HepG2 (cell line): ENCODE results near the gene MXRA7. TPM values are rescaled to one million over a fixed set of nuclear protein-coding genes. Genes with fewer than 3 reads are reported as not detected.

Source experiments
- CHCHD3 ChIP-seq: sonication (generic); formaldehyde crosslinking; IDR thresholded peaks from 2 replicates; pipeline ENCODE4 v1.8.0; 2022; ENCODE audit warnings: mild to moderate bottlenecking, missing genetic modification reagents, moderate library complexity
- ESRRA ChIP-seq: sonication (generic); formaldehyde crosslinking; IDR thresholded peaks from 2 replicates; pipeline ENCODE4 v1.5.1; 2020; ENCODE audit warnings: mild to moderate bottlenecking, low read depth, missing genetic modification reagents
- HNRNPH1 ChIP-seq: fragments of 200-400 bp; formaldehyde crosslinking; optimal IDR thresholded peaks from 2 replicates; pipeline ENCODE3; 2017; ENCODE audit warnings: mild to moderate bottlenecking, low read depth, low read length
- HOXA7 ChIP-seq: sonication (generic); formaldehyde crosslinking; IDR thresholded peaks from 2 replicates; pipeline ENCODE4 v1.8.1; 2022; ENCODE audit warnings: mild to moderate bottlenecking, missing genetic modification reagents, moderate library complexity
- MBD4 ChIP-seq: IDR thresholded peaks from 2 replicates; pipeline ENCODE4 v1.6.1; 2012; ENCODE audit warnings: low read length, inconsistent platforms, borderline replicate concordance
- POLR2AphosphoS5 ChIP-seq: IDR thresholded peaks from 2 replicates; pipeline ENCODE4 v1.6.1; 2012; ENCODE audit warnings: low read depth, low read length
- ZNF256 ChIP-seq: sonication (generic); formaldehyde crosslinking; conservative IDR thresholded peaks from 2 replicates; pipeline ENCODE4 v1.4.0; 2020; ENCODE audit warnings: missing genetic modification reagents
- ZNF329 ChIP-seq: sonication (generic); formaldehyde crosslinking; IDR thresholded peaks from 2 replicates; pipeline ENCODE4 v1.9.0; 2021; ENCODE audit warnings: low read depth, mild to moderate bottlenecking, missing genetic modification reagents
- ZNF382 ChIP-seq: sonication (generic); formaldehyde crosslinking; IDR thresholded peaks from 2 replicates; pipeline ENCODE4 v1.5.0; 2020; ENCODE audit warnings: missing genetic modification reagents, mild to moderate bottlenecking, borderline replicate concordance
- ZNF598 ChIP-seq: sonication (generic); formaldehyde crosslinking; IDR thresholded peaks from 2 replicates; pipeline ENCODE4 v1.5.1; 2020; ENCODE audit warnings: mild to moderate bottlenecking, missing genetic modification reagents, borderline replicate concordance
- ZNF674 ChIP-seq: sonication (generic); formaldehyde crosslinking; IDR thresholded peaks from 2 replicates; pipeline ENCODE4 v1.5.0; 2020; ENCODE audit warnings: low read depth, mild to moderate bottlenecking, missing genetic modification reagents
- ZNF772 ChIP-seq: sonication (generic); formaldehyde crosslinking; IDR thresholded peaks from 2 replicates; pipeline ENCODE4 v1.5.0; 2020; ENCODE audit warnings: mild to moderate bottlenecking, missing genetic modification reagents
- ZNF782 ChIP-seq: sonication (generic); formaldehyde crosslinking; IDR thresholded peaks from 2 replicates; pipeline ENCODE4 v1.4.0; 2020; ENCODE audit warnings: missing genetic modification reagents, mild to moderate bottlenecking, borderline replicate concordance
- polyA plus RNA-seq, 8 experiments: library from polyadenylated mRNA; depleted of rRNA in 3 of 8; stranded (reverse) in 7 of 8; unstranded in 1 of 8; fragments of >200 nt; fragmentation: Illumina TruSeq in 4 of 8; extraction: Trizol in 4 of 8; gene quantifications; 2 replicates each; pipeline versions ENCODE4 v1.2.1 to v1.2.3, GENCODE V29; 2011 to 2016; ENCODE audit warnings: low read depth in 4 of 8, missing spikeins in 1 of 8, mixed read lengths in 1 of 8; ENCODE audit not compliant: insufficient read depth in 1 of 8
- total RNA-seq, 5 experiments: library from RNA; depleted of rRNA; stranded (reverse); fragments of >200 nt; fragmentation: Illumina TruSeq; extraction: Trizol; gene quantifications; 2 replicates each; pipeline ENCODE4 v1.2.3, GENCODE V29; 2016; ENCODE audit warnings: low read depth in 1 of 5
- TF ChIP-seq, protein P1 (sequence below): sonication (generic); formaldehyde crosslinking; IDR thresholded peaks from 2 replicates; pipeline ENCODE4 v1.5.0; 2020; ENCODE audit warnings: missing genetic modification reagents
- TF ChIP-seq, protein P2 (sequence below): sonication (generic); formaldehyde crosslinking; IDR thresholded peaks from 2 replicates; pipeline ENCODE4 v1.5.1; 2020; ENCODE audit warnings: mild to moderate bottlenecking, missing genetic modification reagents
- TF ChIP-seq, protein P3 (sequence below): sonication (generic); formaldehyde crosslinking; IDR thresholded peaks from 2 replicates; pipeline ENCODE4 v1.8.1; 2022; ENCODE audit warnings: low read depth, mild to moderate bottlenecking, missing genetic modification reagents
- TF ChIP-seq, protein P4 (sequence below): sonication (generic); formaldehyde crosslinking; IDR thresholded peaks from 2 replicates; pipeline ENCODE4 v1.8.0; 2022; ENCODE audit warnings: mild to moderate bottlenecking, missing genetic modification reagents, moderate library complexity

MXRA7 gene
- total and polyA plus RNA-seq, 2 of the 13 experiments (the other 11 are each of a cell fraction or from before 2014, with no cell fraction given), result 44.8 to 112 TPM

DNA sequence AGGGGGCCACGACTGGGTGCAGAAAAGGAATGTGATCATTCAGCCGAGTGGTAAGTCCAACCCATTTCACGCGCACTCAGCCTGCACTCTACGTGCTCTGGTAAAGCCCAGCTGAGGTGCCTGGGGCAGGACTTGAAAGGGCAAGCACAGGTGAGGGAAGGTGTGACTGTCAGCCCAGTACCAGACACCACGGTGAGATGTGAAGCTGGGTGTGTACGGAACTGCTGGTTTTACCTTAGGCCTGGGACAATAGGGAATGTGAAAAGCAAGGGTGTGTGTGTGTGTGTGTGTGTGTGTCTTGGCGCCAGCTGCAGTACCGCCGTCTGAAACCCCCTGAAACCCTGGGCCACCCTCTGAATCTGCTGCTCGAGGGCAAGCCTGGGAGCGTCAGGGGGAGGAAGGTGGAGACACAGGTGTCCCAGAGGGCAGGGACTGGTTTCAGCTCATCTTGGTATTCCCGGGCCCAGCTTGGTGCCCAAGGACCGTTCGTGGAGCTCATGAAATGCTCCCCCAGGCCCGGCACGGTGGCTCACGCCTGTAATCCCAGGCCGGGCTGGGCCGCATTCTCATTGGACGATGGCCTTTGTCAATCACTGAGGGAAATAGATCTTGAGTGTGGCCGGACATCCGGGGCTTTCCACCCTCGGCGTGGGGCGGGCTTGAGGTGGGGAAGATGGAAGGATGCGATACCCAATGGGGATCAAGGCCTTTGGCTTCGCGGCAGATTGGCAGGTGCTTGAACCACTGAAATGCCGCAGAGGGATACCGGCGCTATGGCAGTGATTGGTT lies 39.4 kb downstream of the MXRA7 start (continued):
- TF ChIP-seq, protein P1, sequence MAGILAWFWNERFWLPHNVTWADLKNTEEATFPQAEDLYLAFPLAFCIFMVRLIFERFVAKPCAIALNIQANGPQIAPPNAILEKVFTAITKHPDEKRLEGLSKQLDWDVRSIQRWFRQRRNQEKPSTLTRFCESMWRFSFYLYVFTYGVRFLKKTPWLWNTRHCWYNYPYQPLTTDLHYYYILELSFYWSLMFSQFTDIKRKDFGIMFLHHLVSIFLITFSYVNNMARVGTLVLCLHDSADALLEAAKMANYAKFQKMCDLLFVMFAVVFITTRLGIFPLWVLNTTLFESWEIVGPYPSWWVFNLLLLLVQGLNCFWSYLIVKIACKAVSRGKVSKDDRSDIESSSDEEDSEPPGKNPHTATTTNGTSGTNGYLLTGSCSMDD (CRISPR knock-in tag), result no peak
- TF ChIP-seq, protein P2, sequence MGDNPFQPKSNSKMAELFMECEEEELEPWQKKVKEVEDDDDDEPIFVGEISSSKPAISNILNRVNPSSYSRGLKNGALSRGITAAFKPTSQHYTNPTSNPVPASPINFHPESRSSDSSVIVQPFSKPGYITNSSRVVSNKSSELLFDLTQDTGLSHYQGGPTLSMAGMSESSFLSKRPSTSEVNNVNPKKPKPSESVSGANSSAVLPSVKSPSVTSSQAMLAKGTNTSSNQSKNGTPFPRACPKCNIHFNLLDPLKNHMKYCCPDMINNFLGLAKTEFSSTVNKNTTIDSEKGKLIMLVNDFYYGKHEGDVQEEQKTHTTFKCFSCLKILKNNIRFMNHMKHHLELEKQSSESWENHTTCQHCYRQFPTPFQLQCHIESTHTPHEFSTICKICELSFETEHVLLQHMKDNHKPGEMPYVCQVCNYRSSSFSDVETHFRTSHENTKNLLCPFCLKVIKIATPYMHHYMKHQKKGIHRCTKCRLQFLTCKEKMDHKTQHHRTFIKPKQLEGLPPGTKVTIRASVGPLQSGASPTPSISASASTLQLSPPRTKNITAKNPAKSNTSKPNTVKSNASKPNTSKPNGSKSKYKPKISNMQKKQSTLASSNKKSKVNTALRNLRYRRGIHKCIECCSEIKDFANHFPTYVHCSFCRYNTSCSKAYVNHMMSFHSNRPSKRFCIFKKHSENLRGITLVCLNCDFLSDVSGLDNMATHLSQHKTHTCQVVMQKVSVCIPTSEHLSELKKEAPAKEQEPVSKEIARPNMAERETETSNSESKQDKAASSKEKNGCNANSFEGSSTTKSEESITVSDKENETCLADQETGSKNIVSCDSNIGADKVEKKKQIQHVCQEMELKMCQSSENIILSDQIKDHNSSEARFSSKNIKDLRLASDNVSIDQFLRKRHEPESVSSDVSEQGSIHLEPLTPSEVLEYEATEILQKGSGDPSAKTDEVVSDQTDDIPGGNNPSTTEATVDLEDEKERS (CRISPR knock-in tag), result no peak; the same call in 1 of the 2 replicates
- TF ChIP-seq, protein P3, sequence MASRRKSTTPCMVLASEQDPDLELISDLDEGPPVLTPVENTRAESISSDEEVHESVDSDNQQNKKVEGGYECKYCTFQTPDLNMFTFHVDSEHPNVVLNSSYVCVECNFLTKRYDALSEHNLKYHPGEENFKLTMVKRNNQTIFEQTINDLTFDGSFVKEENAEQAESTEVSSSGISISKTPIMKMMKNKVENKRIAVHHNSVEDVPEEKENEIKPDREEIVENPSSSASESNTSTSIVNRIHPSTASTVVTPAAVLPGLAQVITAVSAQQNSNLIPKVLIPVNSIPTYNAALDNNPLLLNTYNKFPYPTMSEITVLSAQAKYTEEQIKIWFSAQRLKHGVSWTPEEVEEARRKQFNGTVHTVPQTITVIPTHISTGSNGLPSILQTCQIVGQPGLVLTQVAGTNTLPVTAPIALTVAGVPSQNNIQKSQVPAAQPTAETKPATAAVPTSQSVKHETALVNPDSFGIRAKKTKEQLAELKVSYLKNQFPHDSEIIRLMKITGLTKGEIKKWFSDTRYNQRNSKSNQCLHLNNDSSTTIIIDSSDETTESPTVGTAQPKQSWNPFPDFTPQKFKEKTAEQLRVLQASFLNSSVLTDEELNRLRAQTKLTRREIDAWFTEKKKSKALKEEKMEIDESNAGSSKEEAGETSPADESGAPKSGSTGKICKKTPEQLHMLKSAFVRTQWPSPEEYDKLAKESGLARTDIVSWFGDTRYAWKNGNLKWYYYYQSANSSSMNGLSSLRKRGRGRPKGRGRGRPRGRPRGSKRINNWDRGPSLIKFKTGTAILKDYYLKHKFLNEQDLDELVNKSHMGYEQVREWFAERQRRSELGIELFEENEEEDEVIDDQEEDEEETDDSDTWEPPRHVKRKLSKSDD, result peak; percentile 66; the same call in 1 of the 2 replicates
- peak; percentile 76; the same call in 1 of the 2 replicates for TF ChIP-seq ZNF329 (CRISPR knock-in tag)
- no peak for TF ChIP-seq CHCHD3
- peak; percentile 98; the same call in 1 of the 2 replicates for TF ChIP-seq ZNF598 (CRISPR knock-in tag)
- peak; percentile 93; the same call in 1 of the 2 replicates for TF ChIP-seq ZNF772 (CRISPR knock-in tag)
- peak; percentile 23 for TF ChIP-seq HNRNPH1
- TF ChIP-seq POLR2AphosphoS5, result peak; percentile 52; the same call in 1 of the 2 replicates
- no peak for TF ChIP-seq HOXA7 (CRISPR knock-in tag)
- peak; percentile 55; the same call in 1 of the 2 replicates for TF ChIP-seq ZNF256 (CRISPR knock-in tag)
- no peak for TF ChIP-seq ZNF674 (CRISPR knock-in tag)
- TF ChIP-seq, protein P4, sequence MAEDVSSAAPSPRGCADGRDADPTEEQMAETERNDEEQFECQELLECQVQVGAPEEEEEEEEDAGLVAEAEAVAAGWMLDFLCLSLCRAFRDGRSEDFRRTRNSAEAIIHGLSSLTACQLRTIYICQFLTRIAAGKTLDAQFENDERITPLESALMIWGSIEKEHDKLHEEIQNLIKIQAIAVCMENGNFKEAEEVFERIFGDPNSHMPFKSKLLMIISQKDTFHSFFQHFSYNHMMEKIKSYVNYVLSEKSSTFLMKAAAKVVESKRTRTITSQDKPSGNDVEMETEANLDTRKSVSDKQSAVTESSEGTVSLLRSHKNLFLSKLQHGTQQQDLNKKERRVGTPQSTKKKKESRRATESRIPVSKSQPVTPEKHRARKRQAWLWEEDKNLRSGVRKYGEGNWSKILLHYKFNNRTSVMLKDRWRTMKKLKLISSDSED (CRISPR knock-in tag), result peak; percentile 81
- no peak; the same call in none of the 2 replicates for TF ChIP-seq ESRRA (CRISPR knock-in tag)
- TF ChIP-seq ZNF382 (CRISPR knock-in tag), result no peak
- TF ChIP-seq ZNF782 (CRISPR knock-in tag), result peak; percentile 65; the same call in 1 of the 2 replicates
- TF ChIP-seq MBD4, result no peak
